ENCODE results near the gene DSG2. TPM values are rescaled to one million over a fixed set of nuclear protein-coding genes. Genes with fewer than 3 reads are reported as not detected.

Gene DSG2
- total and polyA plus RNA-seq, 2 of the 4 experiments (the other 2 are of a cell fraction): 1.8 to 2.3 TPM

- H4K5ac ChIP-seq (ENCODE audit: low read depth, low read length): no peak overlapping the region
- no peaks in the 10 kb centered on the region for H3K79me1 ChIP-seq (ENCODE audit: low read depth in 1 of 2, low read length in 2 of 2)
- H3K9me3 ChIP-seq (ENCODE audit: control insufficient read depth, insufficient read depth, low read length): no peaks in the 10 kb centered on the region
- no peak overlapping the region for H2BK120ac ChIP-seq (ENCODE audit: low read depth, low read length)
- DNase-seq: no peak
- no peaks in the 10 kb centered on the region for H3K27me3 ChIP-seq (ENCODE audit: control insufficient read depth, insufficient read depth, low read length)
- no CpG with 5 or more reads among the region's 2 CpGs for WGBS, 2 experiments (ENCODE audit: extremely low coverage in 2 of 2, insufficient read length in 1 of 2)
- no peak overlapping the region for H2BK5ac ChIP-seq (ENCODE audit: low read depth, low read length, poor library complexity, severe bottlenecking)
- H3K4me2 ChIP-seq (ENCODE audit: low read depth, low read length): no peak overlapping the region
- no peak overlapping the region for H3K23ac ChIP-seq (ENCODE audit: low read depth, low read length)
- no peaks in the 10 kb centered on the region for H3K4me1 ChIP-seq (ENCODE audit: control insufficient read depth, insufficient read depth, low read length)
- no peak overlapping the region for H3K4me3 ChIP-seq (ENCODE audit: insufficient read depth, low read depth, low read length)
- H2BK15ac ChIP-seq (ENCODE audit: low read depth, low read length): no peak overlapping the region
- TF ChIP-seq RAD21 (IDR thresholded peaks at IDR 0.05; ENCODE audit: low read length): no peak
- TF ChIP-seq MAFK (IDR thresholded peaks at IDR 0.05; ENCODE audit: low read depth, low read length): peak; percentile 98
- ChIA-PET CTCF (interaction anchor here (0.6 to 1.0 kb wide), 2 partner anchors 131 to 561 kb away, joined by 3 to 5 read pairs; no protein-coding TSS in a partner anchor), POLR2A (ENCODE audit: unreplicated experiment) (no interaction called here)
- H2AFZ ChIP-seq (replicated peaks; ENCODE audit: low read length, poor library complexity): no peak overlapping the region
- H4K20me1 ChIP-seq (ENCODE audit: insufficient read depth, low read length): no peaks in the 10 kb centered on the region
- H3K14ac ChIP-seq (replicated peaks; ENCODE audit: low read depth, low read length): no peak overlapping the region
- no peak overlapping the region for H2AK5ac ChIP-seq (ENCODE audit: low read depth, low read length)
- intact Hi-C loops (cut with micrococcal nuclease): no loop called here
- H2BK20ac ChIP-seq (ENCODE audit: low read depth, low read length): no peak overlapping the region
- H3K4ac ChIP-seq (ENCODE audit: low read depth, low read length): no peak overlapping the region
- no peak overlapping the region for H3K56ac ChIP-seq (ENCODE audit: extremely low read depth, insufficient read depth, low read length)
- in situ Hi-C loops (cut with MboI; ENCODE audit: low sequenced_read_pairs): no loop called here
- H4K8ac ChIP-seq (ENCODE audit: low read depth in 2 of 2, low read length in 2 of 2): no peak overlapping the region
- no peak overlapping the region for H3K27ac ChIP-seq (ENCODE audit: insufficient read depth, low read length)
- ATAC-seq (ENCODE audit: low read depth): no peak
- H2AK9ac ChIP-seq (replicated peaks; ENCODE audit: low read depth, low read length, poor library complexity): no peak overlapping the region
- H4K91ac ChIP-seq (ENCODE audit: insufficient read depth, low read depth, low read length): no peak overlapping the region
- BruUV-seq (replicated peaks): no TSS peak
- H3K36me3 ChIP-seq (ENCODE audit: control insufficient read depth, insufficient read depth, low read length): no peaks in the 10 kb centered on the region
- no peak overlapping the region for H3K18ac ChIP-seq (ENCODE audit: low read depth, low read length)
- dilution Hi-C loops (cut with HindIII; ENCODE audit: low sequenced_read_pairs, unreplicated experiment): no loop called here
- H3K9ac ChIP-seq (ENCODE audit: low read depth, low read length): no peak overlapping the region
- no peaks in the 10 kb centered on the region for H3K9me1 ChIP-seq (ENCODE audit: insufficient read depth, low read length)
Observed at GRCh38 chr18:31591113-31591512, 93.1 kb downstream of the DSG2 start.

Measured in IMR-90 (cell line).